PC-3 (cell line): ENCODE results near the gene ZNF587B. TPM values are rescaled to one million over a fixed set of nuclear protein-coding genes. Genes with fewer than 3 reads are reported as not detected.
A peak's percentile ranks its signal among the peaks of the same experiment; 100 is the strongest.

Experiments used
- ATAC-seq: fragments of 200-7000 bp; cut with Tn5 transposase; 2 replicates; pipeline ENCODE4 v1.9.1; 2020; ENCODE audit warnings: mild to moderate bottlenecking, moderate library complexity
- BruUV-seq: library from RNA; stranded (reverse); fragments of 400-500 nt; replicated peaks from 2 replicates; lab custom pipeline; 2021; lab: Mats Ljungman, UMichigan
- CTCF ChIA-PET: fragments of 300-600 bp; sonication (Branson Sonifier 250); formaldehyde crosslinking; loops from one replicate; lab custom pipeline; 2022; ENCODE audit warnings: antibody characterized with exemption; lab: Charles Lee
- POLR2A ChIA-PET: fragments of 300-600 bp; sonication (Branson Sonifier 250); formaldehyde crosslinking; loops from one replicate; lab custom pipeline; 2022; ENCODE audit warnings: antibody characterized with exemption; ENCODE audit not compliant: unreplicated experiment; lab: Charles Lee
- DNase-seq: peaks from one replicate; pipeline ENCODE4 v3.0.0-alpha.2; 2015
- H2AFZ ChIP-seq: fragments of 300-600 bp; sonication (generic); 2 replicates; pipeline ENCODE4 v1.6.0; 2016; ENCODE audit warnings: antibody characterized with exemption, low read length
- H3F3A ChIP-seq: fragments of 300-600 bp; sonication (generic); one replicate; pipeline ENCODE4 v1.6.0; 2017; ENCODE audit warnings: antibody characterized with exemption, low read length, control low read depth, mild to moderate bottlenecking; ENCODE audit not compliant: unreplicated experiment
- H3K27ac ChIP-seq: fragments of 300-600 bp; sonication (generic); 2 replicates; pipeline ENCODE4 v1.5.1; 2016; ENCODE audit warnings: mild to moderate bottlenecking, low read length
- H3K27me3 ChIP-seq: fragments of 300-600 bp; sonication (generic); 2 replicates; pipeline ENCODE4 v1.6.1; 2016; ENCODE audit warnings: low read length, mixed read lengths
- H3K36me3 ChIP-seq: fragments of 300-600 bp; sonication (generic); 2 replicates; pipeline ENCODE4 v1.6.1; 2016; ENCODE audit warnings: low read depth, mixed run types, low read length, mixed read lengths
- H3K4me1 ChIP-seq: fragments of 300-600 bp; sonication (generic); 2 replicates; pipeline ENCODE4 v1.5.1; 2016; ENCODE audit warnings: low read length; ENCODE audit not compliant: insufficient read depth
- H3K4me2 ChIP-seq: fragments of 300-600 bp; sonication (generic); 2 replicates; pipeline ENCODE4 v1.6.0; 2016; ENCODE audit warnings: low read length
- H3K4me3 ChIP-seq: fragments of 300-600 bp; sonication (generic); 2 replicates; pipeline ENCODE4 v1.5.1; 2016; ENCODE audit warnings: mild to moderate bottlenecking, low read length, mixed read lengths
- H3K79me2 ChIP-seq: fragments of 300-600 bp; sonication (generic); 2 replicates; pipeline ENCODE4 v1.6.1; 2017; ENCODE audit warnings: low read length, mixed read lengths
- H3K9ac ChIP-seq: fragments of 300-600 bp; sonication (generic); 2 replicates; pipeline ENCODE4 v1.6.0; 2016; ENCODE audit warnings: mild to moderate bottlenecking, low read length
- H3K9me2 ChIP-seq: fragments of 300-600 bp; sonication (generic); replicated peaks from 2 replicates; pipeline ENCODE4 v1.6.1; 2016; ENCODE audit warnings: mixed run types, low read length, mixed read lengths
- H3K9me3 ChIP-seq: fragments of 300-600 bp; sonication (generic); 2 replicates; pipeline ENCODE4 v1.6.1; 2016; ENCODE audit warnings: low read length, mixed read lengths
- H4K20me1 ChIP-seq: fragments of 300-600 bp; sonication (generic); 2 replicates; pipeline ENCODE4 v1.6.1; 2016; ENCODE audit warnings: low read length, mixed read lengths
- CTCF ChIP-seq: fragments of 300-600 bp; sonication (generic); conservative IDR thresholded peaks from 2 replicates; pipeline ENCODE4 v1.5.1; 2017; ENCODE audit warnings: antibody characterized with exemption, low read depth, mild to moderate bottlenecking, low read length
- EZH2 ChIP-seq: fragments of 300-600 bp; sonication (generic); IDR thresholded peaks from one replicate; pipeline ENCODE4 v1.6.1; 2017; ENCODE audit warnings: antibody characterized with exemption, mild to moderate bottlenecking, low read length; ENCODE audit not compliant: unreplicated experiment
- EZH2phosphoT487 ChIP-seq: fragments of 300-600 bp; sonication (generic); IDR thresholded peaks from 2 replicates; pipeline ENCODE4 v1.6.1; 2018; ENCODE audit warnings: mild to moderate bottlenecking, antibody characterized with exemption, low read length, borderline replicate concordance
- intact Hi-C: fragments of 100-400 bp; cut with micrococcal nuclease; formaldehyde crosslinking; loops from 2 replicates; pipeline ENCODE4 v1.9.0; 2023
- total RNA-seq: library from RNA; depleted of rRNA; stranded (reverse); fragments of >200 nt; gene quantifications from 2 replicates; pipeline ENCODE4 v1.2.3, GENCODE V29; 2014

Gene ZNF587B
- total RNA-seq, 1 experiment from 2014 or later = 21.2 TPM

GRCh38 chr19:57800696-57801095, 29.4 kb upstream of the ZNF587B start:
- Histone ChIP-seq H3K9me3 (no peaks in the 10 kb centered on the region), H3K27ac (no peak overlapping the region), H4K20me1 (no peaks in the 10 kb centered on the region), H3F3A (no peaks in the 10 kb centered on the region), H3K79me2 (peaks cover 7% of the 10 kb centered on the region; the same call in 1 of the 2 replicates), H3K4me2 (no peak overlapping the region), H3K27me3 (no peaks in the 10 kb centered on the region), H2AFZ (no peak overlapping the region), H3K4me1 (peaks cover 38% of the 10 kb centered on the region), H3K9ac (no peak overlapping the region), H3K9me2 (no peaks in the 10 kb centered on the region), H3K4me3 (no peak overlapping the region), H3K36me3 (peaks cover 9% of the 10 kb centered on the region)
- no peak for ATAC-seq
- no peak for DNase-seq
- ChIA-PET CTCF (no interaction called here), POLR2A (no interaction called here)
- no TSS peak for BruUV-seq
- intact Hi-C loops = loop anchor here (5.0 kb wide), 1 partner anchor 33 kb away; the partner anchor contains the start of gene ZNF586
- no peak for TF ChIP-seq CTCF
- no peak for TF ChIP-seq EZH2phosphoT487
- TF ChIP-seq EZH2 = no peak

DNA sequence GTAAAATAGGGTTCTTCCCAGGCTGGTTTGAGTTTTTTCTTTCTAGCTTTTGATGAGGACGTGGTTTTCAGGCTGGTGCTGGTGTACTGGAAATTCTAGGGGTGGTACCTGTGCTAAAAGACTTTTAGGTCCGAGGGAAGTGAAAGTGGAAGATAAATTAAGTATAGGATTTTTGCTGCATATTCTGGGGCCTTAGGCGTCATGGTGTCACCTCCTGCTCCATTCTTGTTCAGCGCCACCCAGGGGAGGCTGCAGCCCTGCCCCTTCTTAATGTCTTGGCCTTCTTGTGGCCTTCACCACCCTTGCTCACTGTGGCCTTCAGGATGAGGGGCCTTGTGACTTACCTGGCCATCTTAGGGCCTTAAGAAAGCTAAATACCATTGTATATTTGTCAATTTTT, 27.8 kb upstream of the ZNF587B start:
- POLR2A ChIA-PET = interaction anchor here (0.6 kb wide), 1 partner anchor 13 kb away, joined by 3 read pairs; no protein-coding TSS in a partner anchor
- CTCF ChIA-PET = interaction anchor here (0.5 kb wide), 1 partner anchor 14 kb away, joined by 3 read pairs; no protein-coding TSS in a partner anchor

More for the DNA sequence above, 27.8 kb upstream of the ZNF587B start:
- DNase-seq = no peak
- intact Hi-C loops = loop anchor here (5.0 kb wide), 1 partner anchor 35 kb away; the partner anchor contains the start of gene ZNF586
- ATAC-seq = no peak
- peaks cover 15% of the 10 kb centered on the region; the same call in 1 of the 2 replicates for H3K79me2 ChIP-seq
- no peak overlapping the region for H3K4me3 ChIP-seq
- H3K4me1 ChIP-seq = peaks cover 40% of the 10 kb centered on the region
- H3K4me2 ChIP-seq = peak overlapping the region; percentile 9; the same call in 1 of the 2 replicates
- peaks cover 6% of the 10 kb centered on the region for H3K36me3 ChIP-seq
- no peaks in the 10 kb centered on the region for H3F3A ChIP-seq
- TF ChIP-seq CTCF (no peak), EZH2 (no peak), EZH2phosphoT487 (no peak)
- H4K20me1 ChIP-seq = no peaks in the 10 kb centered on the region
- H3K27me3 ChIP-seq = no peaks in the 10 kb centered on the region
- no peaks in the 10 kb centered on the region for H3K9me2 ChIP-seq
- H3K9me3 ChIP-seq = no peaks in the 10 kb centered on the region
- no peak overlapping the region for H2AFZ ChIP-seq
- H3K27ac ChIP-seq = peak overlapping the region; percentile 21
- no peak overlapping the region for H3K9ac ChIP-seq
- no TSS peak for BruUV-seq
